Ovary (tissue), 9 donors: ENCODE measurements around the gene CHRNE. TPM values are rescaled to one million over a fixed set of nuclear protein-coding genes. Genes with fewer than 3 reads are reported as not detected.
"Not testable (repeated sequence)": the region's sequence is repeated elsewhere in the genome, so short reads cannot be mapped to it uniquely, and the experiment has no call there.

Experiments used
- DNase-seq, 5 donors: peaks; one replicate each; pipeline ENCODE4 v3.0.0-alpha.2; 2019 to 2020
- H3K27ac ChIP-seq, 2 donors: fragments of 200-600 bp; one replicate each; pipeline versions ENCODE4 v1.5.1 to v1.8.0; 2019 to 2022
- H3K27me3 ChIP-seq: fragments of 200-600 bp; one replicate; pipeline ENCODE4 v1.8.0; 2022
- H3K36me3 ChIP-seq: fragments of 200-600 bp; sonication (generic); one replicate; pipeline ENCODE4 v1.5.1; 2019
- H3K4me1 ChIP-seq: one replicate; pipeline ENCODE4 v1.8.1; 2013; ENCODE audit warnings: mild to moderate bottlenecking, moderate library complexity; ENCODE audit not compliant: insufficient read depth
- H3K4me3 ChIP-seq: fragments of 200-600 bp; sonication (generic); one replicate; pipeline ENCODE4 v1.5.1; 2017
- H3K9me3 ChIP-seq, 2 donors: fragments of 200-600 bp in 1 of 2; sonication (generic) in 1 of 2; one replicate each; pipeline versions ENCODE4 v1.5.1 to v1.8.1; 2013 to 2019; ENCODE audit warnings: mild to moderate bottlenecking in 1 of 2, moderate library complexity in 1 of 2
- EP300 ChIP-seq: sonication (generic); formaldehyde crosslinking; IDR thresholded peaks from one replicate; pipeline ENCODE4 v1.6.1; 2017; ENCODE audit warnings: antibody characterized with exemption
- POLR2A ChIP-seq: fragments of 450-650 bp; IDR thresholded peaks from one replicate; pipeline ENCODE4 v1.6.1; 2017; ENCODE audit warnings: antibody characterized with exemption, mild to moderate bottlenecking, moderate library complexity
- WGBS, 3 donors: extraction: QIAGEN DNeasy Blood & Tissue Kit in 1 of 3; methylation state at CpG; one replicate each; pipeline versions ENCODE4 v1.1.5 to v1.1.7; 2013 to 2017; 5-methylcytosine and 5-hydroxymethylcytosine counted together
- intact Hi-C, 4 donors: fragments of 100-400 bp; cut with DNase I; formaldehyde crosslinking; loops; one replicate each; pipeline versions ENCODE4 v1.11.0 to v1.15.1; 2022 to 2023
- polyA plus RNA-seq, 2 donors: library from polyadenylated mRNA; stranded (reverse); fragments of 200-250 nt in 1 of 2; fragments of 350-450 nt in 1 of 2; fragmentation: Illumina TruSeq in 1 of 2; extraction: RNeasy Lipid Tissue Mini Kit (QIAGEN cat#74804) in 1 of 2; gene quantifications; one replicate each; pipeline ENCODE4 v1.2.3, GENCODE V29; 2013 to 2014
- total RNA-seq, 7 donors: library from RNA; depleted of rRNA in 2 of 7; stranded (reverse); fragments of >200 nt in 2 of 7; fragmentation: NEBNext Ultra II Directional in 3 of 7; extraction: Animal tissue kit (Norgen Biotek cat#: 25700) in 3 of 7; gene quantifications; one replicate each; pipeline versions ENCODE4 v1.1.0 to v1.2.4, GENCODE V29; 2016 to 2023
- TF ChIP-seq, protein P1 (sequence below), 3 donors: fragments of 450-650 bp in 2 of 3; fragments of 200-600 bp in 1 of 3; IDR thresholded peaks; one replicate each; pipeline versions ENCODE4 v1.5.1 to v1.8.0; 2016 to 2022; ENCODE audit warnings: antibody characterized with exemption in 3 of 3, mild to moderate bottlenecking in 1 of 3
- donor health status: DM: no; HTN: no; CAD: no; lungs with moderate emphysema.
- donor health status: DM: no; HTN: no; CAD: no.
- donor health status: Bipolar disorder and iron deficiency.
- donor health status: DM: yes; HTN: yes; CAD: no.
- donor health status: DM: no; HTN: no; CAD: no.
- donor health status: DM: yes; HTN: yes; CAD: no.

Gene CHRNE
- total and polyA plus RNA-seq, 9 donors, result 0.34 to 1.4 (median 1.0) TPM

DNA sequence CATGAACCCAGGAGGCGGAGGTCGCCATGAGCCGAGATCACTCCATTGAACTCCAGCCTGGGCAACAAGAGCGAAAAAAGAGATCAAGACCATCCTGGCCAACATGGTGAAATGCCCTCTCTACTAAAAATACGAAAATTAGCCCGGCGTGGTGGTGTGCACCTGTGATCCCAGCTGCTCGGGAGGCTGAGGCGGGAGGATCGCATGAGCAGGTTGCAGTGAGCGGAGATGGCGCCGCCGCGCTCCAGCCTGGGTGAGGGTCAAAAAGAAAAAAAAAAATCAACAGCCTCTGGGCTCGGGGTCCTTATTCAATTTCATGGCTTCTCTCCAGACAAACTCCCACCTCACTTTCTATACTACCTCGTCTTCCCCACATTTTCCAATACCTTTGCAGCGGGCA lies 26.0 kb upstream of the CHRNE start:
- no peaks in the 10 kb centered on the region for H3K4me1 ChIP-seq
- WGBS, 3 donors, result 94 to 96% (median 95%) methylated on average over 18 of the region's 18 CpGs
- H3K36me3 ChIP-seq, result no peaks in the 10 kb centered on the region
- H3K27me3 ChIP-seq, result no peaks in the 10 kb centered on the region
- DNase-seq, result no peak
- no peaks in the 10 kb centered on the region for H3K9me3 ChIP-seq
- H3K4me3 ChIP-seq, result no peak overlapping the region
- TF ChIP-seq, protein P1, sequence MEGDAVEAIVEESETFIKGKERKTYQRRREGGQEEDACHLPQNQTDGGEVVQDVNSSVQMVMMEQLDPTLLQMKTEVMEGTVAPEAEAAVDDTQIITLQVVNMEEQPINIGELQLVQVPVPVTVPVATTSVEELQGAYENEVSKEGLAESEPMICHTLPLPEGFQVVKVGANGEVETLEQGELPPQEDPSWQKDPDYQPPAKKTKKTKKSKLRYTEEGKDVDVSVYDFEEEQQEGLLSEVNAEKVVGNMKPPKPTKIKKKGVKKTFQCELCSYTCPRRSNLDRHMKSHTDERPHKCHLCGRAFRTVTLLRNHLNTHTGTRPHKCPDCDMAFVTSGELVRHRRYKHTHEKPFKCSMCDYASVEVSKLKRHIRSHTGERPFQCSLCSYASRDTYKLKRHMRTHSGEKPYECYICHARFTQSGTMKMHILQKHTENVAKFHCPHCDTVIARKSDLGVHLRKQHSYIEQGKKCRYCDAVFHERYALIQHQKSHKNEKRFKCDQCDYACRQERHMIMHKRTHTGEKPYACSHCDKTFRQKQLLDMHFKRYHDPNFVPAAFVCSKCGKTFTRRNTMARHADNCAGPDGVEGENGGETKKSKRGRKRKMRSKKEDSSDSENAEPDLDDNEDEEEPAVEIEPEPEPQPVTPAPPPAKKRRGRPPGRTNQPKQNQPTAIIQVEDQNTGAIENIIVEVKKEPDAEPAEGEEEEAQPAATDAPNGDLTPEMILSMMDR (IDR thresholded peaks at IDR 0.05), result no peak
- TF ChIP-seq POLR2A (no peak), EP300 (no peak)
- H3K27ac ChIP-seq, result no peak overlapping the region
- intact Hi-C loops, result no loop called here

DNA sequence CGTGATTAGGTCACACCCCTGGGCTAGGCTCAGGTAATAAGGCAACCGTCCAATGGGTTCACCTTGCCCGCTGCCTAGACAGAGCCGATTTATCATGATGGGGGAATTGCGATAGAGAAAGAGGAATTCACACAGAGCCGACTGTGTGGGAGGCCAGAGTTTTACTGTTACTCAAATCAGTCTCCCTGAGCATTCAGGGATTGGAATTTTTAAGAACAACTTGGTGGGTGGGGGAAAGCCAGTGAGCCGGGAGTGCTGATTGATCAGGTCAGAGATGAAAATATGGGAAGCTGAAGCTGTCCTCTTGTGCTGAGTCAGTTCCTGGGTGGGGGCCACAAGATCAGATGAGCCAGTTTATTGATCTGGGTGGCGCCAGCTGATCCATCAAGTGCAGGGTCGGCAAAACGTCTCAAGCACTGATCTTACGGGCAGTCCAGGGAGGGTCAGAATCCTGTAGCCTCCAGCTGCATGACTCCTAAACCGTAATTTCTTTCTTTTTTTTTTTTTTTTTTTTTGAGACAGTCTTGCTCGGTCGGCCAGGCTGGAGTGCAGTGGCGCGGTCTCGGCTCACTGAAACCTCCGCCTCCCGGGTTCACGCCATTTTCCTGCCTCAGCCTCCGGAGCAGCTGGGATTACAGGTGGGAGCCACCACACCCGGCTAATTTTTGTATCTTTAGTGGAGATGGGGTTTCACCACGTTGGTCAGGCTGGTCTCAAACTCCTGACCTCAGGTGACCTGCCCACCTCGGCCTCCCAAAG lies 23.9 kb upstream of the CHRNE start:
- WGBS, 3 donors, result 55 to 73% (median 70%) methylated on average over 24 of the region's 24 CpGs
- intact Hi-C loops, H3K27me3 ChIP-seq, H3K27ac ChIP-seq, H3K4me1 ChIP-seq, H3K36me3 ChIP-seq, H3K9me3 ChIP-seq, DNase-seq, H3K4me3 ChIP-seq: not testable (repeated sequence)

DNA sequence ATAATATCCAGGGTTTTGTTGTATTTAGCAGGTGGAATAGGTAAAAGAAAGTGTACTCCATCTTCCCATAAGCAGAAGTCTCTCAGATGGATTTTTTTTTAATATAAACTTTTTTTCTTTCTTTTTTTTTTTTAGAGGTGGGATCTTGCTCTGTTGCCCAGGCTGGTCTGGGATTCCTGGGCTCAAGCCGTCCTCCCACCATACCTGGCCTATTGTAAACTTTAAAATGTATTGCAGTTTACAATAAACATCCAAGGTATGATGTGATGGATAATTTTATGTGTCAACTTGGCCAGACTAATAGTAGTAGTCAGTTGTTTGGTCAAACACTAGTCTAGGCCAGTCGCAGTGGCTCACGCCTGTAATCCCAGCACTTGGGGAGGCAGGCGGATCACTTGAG lies 18.4 kb upstream of the CHRNE start:
- Histone ChIP-seq H3K27me3 (no peaks in the 10 kb centered on the region), H3K4me3 (no peak overlapping the region), H3K4me1 (no peaks in the 10 kb centered on the region), H3K36me3 (no peaks in the 10 kb centered on the region), H3K27ac (no peak overlapping the region), H3K9me3 (no peaks in the 10 kb centered on the region)
- WGBS, 3 donors, result 88 to 93% (median 93%) methylated on average over 4 of the region's 4 CpGs
- DNase-seq, result no peak
- intact Hi-C loops, result no loop called here
- TF ChIP-seq EP300, result no peak
- TF ChIP-seq POLR2A, result no peak
- TF ChIP-seq, protein P1 (IDR thresholded peaks at IDR 0.05), result no peak

DNA sequence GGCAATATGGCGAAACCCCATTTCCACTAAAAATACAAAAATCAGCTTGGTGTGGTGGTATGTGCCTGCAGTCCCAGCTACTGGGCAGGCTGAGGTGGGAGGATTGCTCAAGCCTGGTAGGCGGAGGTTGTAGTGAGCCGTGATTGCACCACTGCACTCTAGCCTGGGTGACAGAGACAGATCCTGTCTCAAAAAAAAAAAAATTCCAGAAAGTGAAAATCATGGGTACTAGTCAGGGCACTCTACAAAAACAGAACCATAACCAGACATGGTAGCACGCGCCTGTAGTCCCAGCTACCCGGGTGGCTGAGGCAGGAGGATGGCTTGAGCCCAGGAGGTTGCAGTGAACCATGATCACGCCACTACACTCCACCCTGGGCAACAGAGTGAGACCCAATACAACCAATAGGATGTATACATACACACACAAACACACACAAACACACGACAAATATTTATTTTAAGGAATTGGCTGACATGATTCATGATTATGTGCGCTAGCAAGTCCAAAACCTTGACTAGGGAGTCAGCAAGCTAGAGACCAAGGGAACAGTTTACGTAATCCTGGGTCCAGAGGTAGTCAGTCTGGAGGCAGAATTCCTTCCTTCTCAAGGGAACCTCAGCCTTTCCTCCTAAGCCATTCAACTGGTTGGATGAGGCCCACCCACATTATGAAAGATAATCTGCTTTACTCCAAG lies 17.6 kb upstream of the CHRNE start:
- intact Hi-C loops, result no loop called here
- H3K9me3 ChIP-seq, result no peaks in the 10 kb centered on the region
- no peak for DNase-seq
- no peak overlapping the region for H3K4me3 ChIP-seq
- no peaks in the 10 kb centered on the region for H3K4me1 ChIP-seq
- H3K27me3 ChIP-seq, result no peaks in the 10 kb centered on the region
- TF ChIP-seq, protein P1 (IDR thresholded peaks at IDR 0.05), result no peak
- H3K36me3 ChIP-seq, result no peaks in the 10 kb centered on the region
- 79 to 87% (median 83%) methylated on average over 10 of the region's 10 CpGs for WGBS, 3 donors
- H3K27ac ChIP-seq, result no peak overlapping the region

DNA sequence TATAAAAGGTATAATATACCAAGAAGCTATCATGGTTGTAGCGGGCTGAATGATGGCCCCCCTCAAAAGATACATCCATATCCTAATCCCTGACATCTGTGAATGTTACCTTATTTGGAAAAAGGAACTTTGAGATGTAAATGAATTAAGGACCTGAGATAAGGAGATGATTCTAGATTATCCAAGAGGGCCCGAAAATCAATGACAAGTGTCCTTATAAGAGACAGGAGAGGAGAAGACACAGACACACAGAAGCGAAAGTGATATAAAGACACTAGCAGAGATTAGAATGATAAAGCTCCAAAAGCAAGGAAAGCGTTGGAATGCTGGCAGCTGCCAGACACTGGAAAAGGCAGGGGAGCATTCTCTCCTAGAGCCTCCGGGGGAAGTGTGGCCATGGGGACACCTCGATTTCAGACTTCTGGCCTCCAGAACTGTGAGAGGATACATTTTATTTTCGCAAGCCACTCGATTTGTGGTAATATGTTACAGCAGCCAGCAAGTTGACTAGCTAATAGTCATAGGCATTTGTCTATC lies 16.7 kb upstream of the CHRNE start:
- no peak overlapping the region for H3K4me3 ChIP-seq
- TF ChIP-seq, protein P1 (IDR thresholded peaks at IDR 0.05), result no peak
- no peak for TF ChIP-seq EP300
- TF ChIP-seq POLR2A, result no peak
- H3K27me3 ChIP-seq, result no peaks in the 10 kb centered on the region
- no peaks in the 10 kb centered on the region for H3K9me3 ChIP-seq
- no peaks in the 10 kb centered on the region for H3K4me1 ChIP-seq
- intact Hi-C loops, result loop anchor here in 1 of 4 donors (10.0 kb wide), 1 partner anchor 145 kb away; no protein-coding TSS in a partner anchor
- no peaks in the 10 kb centered on the region for H3K36me3 ChIP-seq
- H3K27ac ChIP-seq, result no peak overlapping the region
- 62 to 73% (median 62%) methylated on average over 8 of the region's 8 CpGs for WGBS, 3 donors
- DNase-seq, result no peak

DNA sequence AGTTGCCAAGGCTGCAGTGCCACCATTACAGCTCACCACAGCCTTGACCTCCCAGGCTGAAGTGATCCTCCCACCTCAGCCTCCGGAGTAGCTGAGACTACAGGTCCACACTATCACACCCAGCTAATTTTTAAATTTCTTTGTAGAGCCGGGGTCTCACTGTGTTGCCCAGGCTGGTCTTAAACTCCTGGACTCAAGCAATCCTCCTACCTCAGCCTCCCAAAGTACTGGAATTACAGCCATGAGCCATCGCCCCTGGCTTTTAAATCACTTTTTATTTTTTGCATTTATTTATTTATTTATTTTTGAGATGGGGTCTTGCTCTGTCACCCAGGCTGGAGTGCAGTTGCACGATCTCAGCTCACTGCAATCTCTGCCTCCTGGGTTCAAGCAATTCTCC lies 11.7 kb upstream of the CHRNE start:
- not testable (repeated sequence) for H3K36me3 ChIP-seq, DNase-seq, H3K27ac ChIP-seq, H3K9me3 ChIP-seq, H3K4me3 ChIP-seq, H3K4me1 ChIP-seq, H3K27me3 ChIP-seq
- 63 to 74% (median 70%) methylated on average over 4 of the region's 4 CpGs for WGBS, 3 donors
- intact Hi-C loops, result loop anchor here in 1 of 4 donors (10.0 kb wide), 1 partner anchor 150 kb away; no protein-coding TSS in a partner anchor
